Forelimb muscle (tissue), 1 donor: ENCODE data around the gene IGSF10. TPM values are rescaled to one million over a fixed set of nuclear protein-coding genes. Genes with fewer than 3 reads are reported as not detected.

Experiments used
- DNase-seq: peaks from one replicate; pipeline ENCODE4 v3.0.0-alpha.2; 2013; ENCODE audit warnings: low read depth
- polyA plus RNA-seq: library from polyadenylated mRNA; unstranded; fragments of 120-200 nt; gene quantifications from one replicate; pipeline ENCODE4 v1.2.1, GENCODE V29; 2013; ENCODE audit not compliant: insufficient read length

IGSF10 gene
- polyA plus RNA-seq, 1 donor, result 5.5 TPM

DNA sequence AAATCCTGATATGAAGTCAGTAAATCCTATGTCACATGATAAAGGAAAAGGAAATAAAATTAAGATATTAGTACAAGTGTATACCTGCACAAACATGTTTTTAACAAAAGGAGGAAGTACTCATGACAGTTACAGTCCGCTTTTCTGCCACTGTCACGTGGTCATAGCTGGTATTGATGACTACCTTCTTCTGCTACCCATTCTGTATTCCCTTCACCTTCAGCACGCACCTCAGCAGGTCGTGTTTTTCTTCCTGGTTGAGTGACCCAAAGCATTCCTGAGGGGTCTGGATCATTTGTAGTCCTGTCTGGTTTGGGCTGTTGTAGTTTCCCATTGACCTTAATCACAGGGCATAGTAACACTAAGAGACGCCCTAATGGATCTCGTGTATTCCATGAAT, 41.1 kb downstream of the IGSF10 start:
- DNase-seq, result no peak

GRCh38 chr3:151415289-151415688, 45.6 kb downstream of the IGSF10 start:
- DNase-seq, result no peak

DNA sequence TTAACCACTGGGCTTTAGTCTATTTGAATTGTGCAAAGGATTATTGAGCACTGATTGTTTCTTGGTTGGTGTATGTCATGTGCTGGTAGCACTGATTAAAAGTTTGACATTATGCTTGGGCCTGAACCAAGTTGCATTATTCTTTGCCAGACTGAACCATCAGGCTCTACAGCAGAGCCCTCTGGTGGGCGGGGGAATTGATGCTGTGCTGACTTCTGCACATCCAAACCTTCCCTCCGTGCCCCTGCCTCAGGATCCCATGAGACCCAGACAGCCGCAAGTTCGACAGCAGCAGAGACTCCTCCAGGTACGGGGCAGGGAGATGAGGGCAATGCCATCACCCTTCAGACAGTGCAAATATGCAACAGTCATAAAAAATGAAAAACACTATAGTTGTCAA, 47.9 kb downstream of the IGSF10 start:
- no peak for DNase-seq

Other genes starting within 250 kb of the IGSF10 start
- gene P2RY14, start 182.5 kb downstream of the IGSF10 start, polyA plus RNA-seq, result 1.4 TPM
- not detected for gene GPR87, start 144.2 kb downstream of the IGSF10 start, polyA plus RNA-seq
- 1.1 TPM for gene P2RY13, start 131.5 kb downstream of the IGSF10 start, polyA plus RNA-seq
- gene P2RY12, start 76.3 kb downstream of the IGSF10 start, polyA plus RNA-seq, result 0.92 TPM